Psoas muscle (tissue), 8 donors: ENCODE data around the gene USP5. TPM values are rescaled to one million over a fixed set of nuclear protein-coding genes. Genes with fewer than 3 reads are reported as not detected.

Experiments
- ATAC-seq, 4 donors: fragments of 200-7000 bp; cut with Tn5 transposase; one replicate each; pipeline ENCODE4 v1.9.1; 2020; ENCODE audit warnings: moderate library complexity in 3 of 4, mild to moderate bottlenecking in 2 of 4
- DNase-seq, 2 donors: peaks; one replicate each; pipeline ENCODE4 v3.0.0-alpha.2; 2020
- H3K27ac ChIP-seq: fragments of 200-600 bp; one replicate; pipeline ENCODE4 v1.8.0; 2022
- H3K27me3 ChIP-seq, 3 donors: fragments of 200-600 bp in 1 of 3; one replicate each; pipeline versions ENCODE4 v1.6.1 to v1.8.0; 2013 to 2022; ENCODE audit warnings: low read length in 2 of 3, mild to moderate bottlenecking in 2 of 3, moderate library complexity in 1 of 3; ENCODE audit not compliant: insufficient read depth in 3 of 3
- H3K36me3 ChIP-seq, 2 donors: fragments of 200-600 bp in 1 of 2; one replicate each; pipeline versions ENCODE4 v1.6.1 to v1.8.0; 2013 to 2022; ENCODE audit warnings: low read depth in 1 of 2, mild to moderate bottlenecking in 1 of 2, moderate library complexity in 1 of 2; ENCODE audit not compliant: insufficient read depth in 1 of 2
- H3K4me1 ChIP-seq: fragments of 200-600 bp; one replicate; pipeline ENCODE4 v1.8.0; 2022
- H3K4me3 ChIP-seq: fragments of 200-600 bp; one replicate; pipeline ENCODE4 v1.8.0; 2022; ENCODE audit warnings: mild to moderate bottlenecking
- H3K9me3 ChIP-seq: fragments of 200-600 bp; one replicate; pipeline ENCODE4 v1.8.0; 2022
- CTCF ChIP-seq: fragments of 200-600 bp; IDR thresholded peaks from one replicate; pipeline ENCODE4 v1.8.0; 2022; ENCODE audit warnings: antibody characterized with exemption
- WGBS, 3 donors: extraction: QIAGEN DNeasy Blood & Tissue Kit; methylation state at CpG; one replicate each; pipeline versions ENCODE4 v1.1.6 to v1.1.7; 2013; 5-methylcytosine and 5-hydroxymethylcytosine counted together
- intact Hi-C, 2 donors: fragments of 100-400 bp; cut with DNase I; formaldehyde crosslinking; loops; one replicate each; pipeline versions ENCODE4 v1.11.0 to v1.14.2; 2022
- polyA plus RNA-seq, 3 donors: library from polyadenylated mRNA; stranded (reverse); fragments of 200-250 nt; gene quantifications; one replicate each; pipeline ENCODE4 v1.2.3, GENCODE V29; 2013
- total RNA-seq, 4 donors: library from RNA; stranded (reverse); fragmentation: NEBNext Ultra II Directional in 2 of 4; extraction: Animal tissue kit (Norgen Biotek cat#: 25700) in 2 of 4; gene quantifications; one replicate each; pipeline versions ENCODE4 v1.2.1 to v1.2.4, GENCODE V29; 2021 to 2023
- donor health status: healthy with polysubstance abuse.
- donor health status: DM: no; HTN: no; CAD: no; lungs with moderate emphysema.
- donor health status: Bipolar disorder and iron deficiency.
- donor health status: healthy.
- donor health status: DM: yes; HTN: yes; CAD: no.
- donor health status: DM: no; HTN: no; CAD: no.
- donor health status: DM: no; HTN: no; CAD: no.
- donor health status: DM: yes; HTN: yes; CAD: no.

USP5 gene
- total and polyA plus RNA-seq, 7 donors, result 43.1 to 127 (median 98.1) TPM

GRCh38 chr12:6915789-6916285 is 63.9 kb downstream of the USP5 start:
- DNase-seq, result no peak
- H3K27ac ChIP-seq, result no peak overlapping the region
- peaks cover 0 to 20% (median 17%) of the 10 kb centered on the region in 3 donors for H3K27me3 ChIP-seq
- no peaks in the 10 kb centered on the region for H3K4me1 ChIP-seq
- 82 to 87% (median 83%) methylated on average over 14 of the region's 14 CpGs for WGBS, 3 donors
- TF ChIP-seq CTCF, result no peak
- H3K36me3 ChIP-seq, result no peaks in the 10 kb centered on the region
- H3K4me3 ChIP-seq, result no peak overlapping the region
- H3K9me3 ChIP-seq, result no peaks in the 10 kb centered on the region
- no peak for ATAC-seq
- intact Hi-C loops, result no loop called here

Other genes starting within 250 kb of the USP5 start
- gene CHD4, start 244.8 kb upstream of the USP5 start, total RNA-seq, result 100 to 1,000 TPM in 2 of 4 donors, 10 to 100 TPM in 2; 94.5 to 152 (median 112) TPM
- gene CHD4, start 244.8 kb upstream of the USP5 start, polyA plus RNA-seq, result 10 to 100 TPM; 62.5 to 90.0 (median 78.5) TPM
- gene LPAR5, start 216.2 kb upstream of the USP5 start, total RNA-seq, result under 1 TPM; 0.30 to 0.60 (median 0.39) TPM
- gene LPAR5, start 216.2 kb upstream of the USP5 start, polyA plus RNA-seq, result under 1 TPM; 0.04 to 0.20 (median 0.05) TPM
- gene ACRBP, start 204.7 kb upstream of the USP5 start, total RNA-seq, result under 1 TPM; 0.44 to 0.99 (median 0.86) TPM
- under 1 TPM in 2 of 3 donors, not detected in 1; 0.29 to 0.82 TPM for gene ACRBP, start 204.7 kb upstream of the USP5 start, polyA plus RNA-seq
- gene ING4, start 189.0 kb upstream of the USP5 start, total RNA-seq, result 10 to 100 TPM; 12.7 to 29.6 (median 16.9) TPM
- gene ING4, start 189.0 kb upstream of the USP5 start, polyA plus RNA-seq, result 10 to 100 TPM; 20.7 to 35.6 (median 25.7) TPM
- 10 to 100 TPM; 25.4 to 37.9 (median 27.9) TPM for gene ZNF384, start 162.8 kb upstream of the USP5 start, total RNA-seq
- gene ZNF384, start 162.8 kb upstream of the USP5 start, polyA plus RNA-seq, result 10 to 100 TPM; 22.0 to 44.9 (median 23.8) TPM
- under 1 TPM in 3 of 4 donors, not detected in 1; 0.10 to 0.17 (median 0.15) TPM for gene PIANP, start 151.3 kb upstream of the USP5 start, total RNA-seq
- gene PIANP, start 151.3 kb upstream of the USP5 start, polyA plus RNA-seq, result under 1 TPM in 2 of 3 donors, not detected in 1; 0.17 to 0.21 TPM
- gene COPS7A, start 128.1 kb upstream of the USP5 start, total RNA-seq, result 10 to 100 TPM; 72.3 to 86.2 (median 77.1) TPM
- 100 to 1,000 TPM in 2 of 3 donors, 10 to 100 TPM in 1; 79.2 to 157 (median 104) TPM for gene COPS7A, start 128.1 kb upstream of the USP5 start, polyA plus RNA-seq
- gene MLF2, start 99.0 kb upstream of the USP5 start, total RNA-seq, result 100 to 1,000 TPM; 104 to 188 (median 132) TPM
- gene MLF2, start 99.0 kb upstream of the USP5 start, polyA plus RNA-seq, result 100 to 1,000 TPM; 113 to 245 (median 176) TPM
- 100 to 1,000 TPM in 1 of 4 donors, 10 to 100 TPM in 3; 69.0 to 104 (median 77.1) TPM for gene PTMS, start 85.8 kb upstream of the USP5 start, total RNA-seq
- 10 to 100 TPM; 65.4 to 93.7 (median 87.7) TPM for gene PTMS, start 85.8 kb upstream of the USP5 start, polyA plus RNA-seq
- under 1 TPM in 2 of 4 donors, not detected in 2; 0.11 to 0.24 TPM for gene LAG3, start 79.6 kb upstream of the USP5 start, total RNA-seq
- under 1 TPM in 2 of 3 donors, not detected in 1; 0.05 to 0.06 TPM for gene LAG3, start 79.6 kb upstream of the USP5 start, polyA plus RNA-seq
- 1 to 10 TPM; 2.3 to 4.9 (median 4.0) TPM for gene CD4, start 62.6 kb upstream of the USP5 start, total RNA-seq
- gene CD4, start 62.6 kb upstream of the USP5 start, polyA plus RNA-seq, result 1 to 10 TPM in 1 of 3 donors, under 1 TPM in 2; 0.47 to 1.5 (median 0.91) TPM
- gene GPR162, start 30.3 kb upstream of the USP5 start, total RNA-seq, result 1 to 10 TPM in 3 of 4 donors, under 1 TPM in 1; 0.50 to 2.8 (median 1.2) TPM
- 1 to 10 TPM in 1 of 3 donors, under 1 TPM in 2; 0.60 to 1.8 (median 0.61) TPM for gene GPR162, start 30.3 kb upstream of the USP5 start, polyA plus RNA-seq
- 1 to 10 TPM; 1.3 to 4.2 (median 3.2) TPM for gene P3H3, start 23.7 kb upstream of the USP5 start, total RNA-seq
- 1 to 10 TPM in 2 of 3 donors, under 1 TPM in 1; 0.87 to 1.2 (median 1.1) TPM for gene P3H3, start 23.7 kb upstream of the USP5 start, polyA plus RNA-seq
- gene GNB3, start 11.2 kb upstream of the USP5 start, total RNA-seq, result under 1 TPM; 0.23 to 0.69 (median 0.33) TPM
- under 1 TPM; 0.13 to 0.60 (median 0.13) TPM for gene GNB3, start 11.2 kb upstream of the USP5 start, polyA plus RNA-seq
- gene CDCA3, start 864 bp upstream of the USP5 start, total RNA-seq, result 1 to 10 TPM in 1 of 4 donors, under 1 TPM in 2, not detected in 1; 0.79 to 1.1 (median 0.92) TPM
- 1 to 10 TPM in 1 of 3 donors, under 1 TPM in 2; 0.21 to 3.3 (median 0.56) TPM for gene CDCA3, start 864 bp upstream of the USP5 start, polyA plus RNA-seq
- 100 to 1,000 TPM; 537 to 822 (median 624) TPM for gene TPI1, start 15.4 kb downstream of the USP5 start, total RNA-seq
- 100 to 1,000 TPM; 588 to 952 (median 847) TPM for gene TPI1, start 15.4 kb downstream of the USP5 start, polyA plus RNA-seq
- 1 to 10 TPM; 2.4 to 4.5 (median 3.2) TPM for gene SPSB2, start 21.2 kb downstream of the USP5 start, total RNA-seq
- gene SPSB2, start 21.2 kb downstream of the USP5 start, polyA plus RNA-seq, result 10 to 100 TPM in 1 of 3 donors, 1 to 10 TPM in 2; 4.3 to 10.2 (median 6.7) TPM
- 10 to 100 TPM; 10.2 to 14.9 (median 12.5) TPM for gene LRRC23, start 52.7 kb downstream of the USP5 start, total RNA-seq
- 10 to 100 TPM in 2 of 3 donors, 1 to 10 TPM in 1; 9.5 to 29.0 (median 14.3) TPM for gene LRRC23, start 52.7 kb downstream of the USP5 start, polyA plus RNA-seq
- 1 to 10 TPM; 2.0 to 4.6 (median 2.3) TPM for gene ENO2, start 62.4 kb downstream of the USP5 start, total RNA-seq
- 1 to 10 TPM; 1.4 to 2.0 (median 1.8) TPM for gene ENO2, start 62.4 kb downstream of the USP5 start, polyA plus RNA-seq
- 10 to 100 TPM; 43.3 to 55.8 (median 50.9) TPM for gene ATN1, start 75.8 kb downstream of the USP5 start, total RNA-seq
- 10 to 100 TPM; 24.9 to 46.0 (median 33.7) TPM for gene ATN1, start 75.8 kb downstream of the USP5 start, polyA plus RNA-seq
- gene RNU7-1, start 91.7 kb downstream of the USP5 start, total RNA-seq, result not detected
- not detected for gene RNU7-1, start 91.7 kb downstream of the USP5 start, polyA plus RNA-seq
- 100 to 1,000 TPM in 2 of 4 donors, 10 to 100 TPM in 2; 80.4 to 110 (median 95.6) TPM for gene C12orf57, start 91.9 kb downstream of the USP5 start, total RNA-seq
- gene C12orf57, start 91.9 kb downstream of the USP5 start, polyA plus RNA-seq, result 100 to 1,000 TPM; 223 to 269 (median 247) TPM
- gene PTPN6, start 99.2 kb downstream of the USP5 start, total RNA-seq, result 1 to 10 TPM; 3.6 to 7.6 (median 4.6) TPM
- gene PTPN6, start 99.2 kb downstream of the USP5 start, polyA plus RNA-seq, result 1 to 10 TPM; 1.3 to 2.6 (median 2.1) TPM
- 100 to 1,000 TPM; 137 to 278 (median 180) TPM for gene PHB2, start 118.5 kb downstream of the USP5 start, total RNA-seq
- gene PHB2, start 118.5 kb downstream of the USP5 start, polyA plus RNA-seq, result 100 to 1,000 TPM; 176 to 381 (median 208) TPM
- 10 to 100 TPM; 30.1 to 59.4 (median 44.8) TPM for gene EMG1, start 118.8 kb downstream of the USP5 start, total RNA-seq
- gene EMG1, start 118.8 kb downstream of the USP5 start, polyA plus RNA-seq, result 10 to 100 TPM; 26.6 to 66.5 (median 50.4) TPM
- 10 to 100 TPM; 24.0 to 56.5 (median 41.6) TPM for gene LPCAT3, start 166.3 kb downstream of the USP5 start, total RNA-seq
- 10 to 100 TPM; 13.9 to 26.2 (median 17.4) TPM for gene LPCAT3, start 166.3 kb downstream of the USP5 start, polyA plus RNA-seq
- gene C1S, start 208.6 kb downstream of the USP5 start, total RNA-seq, result 10 to 100 TPM; 49.0 to 98.5 (median 75.6) TPM
- 10 to 100 TPM; 35.9 to 44.4 (median 38.2) TPM for gene C1S, start 208.6 kb downstream of the USP5 start, polyA plus RNA-seq
- gene C1R, start 240.3 kb downstream of the USP5 start, total RNA-seq, result 10 to 100 TPM; 63.2 to 70.9 (median 68.1) TPM
- gene C1R, start 240.3 kb downstream of the USP5 start, polyA plus RNA-seq, result 10 to 100 TPM; 32.4 to 58.4 (median 44.5) TPM